Osteocyte (in vitro differentiated cells): ENCODE data around the gene AHNAK. TPM values are rescaled to one million over a fixed set of nuclear protein-coding genes. Genes with fewer than 3 reads are reported as not detected.

Source experiments
- DNase-seq: peaks from one replicate; pipeline ENCODE4 v3.0.0; 2021; ENCODE audit warnings: mixed read lengths; ENCODE audit not compliant: unreplicated experiment; ENCODE audit errors: extremely low spot score
- H3K27ac Mint-ChIP-seq: one replicate; pipeline ENCODE4 v1.8.0; 2021; ENCODE audit warnings: mild to moderate bottlenecking, mixed read lengths; ENCODE audit not compliant: unreplicated experiment
- H3K27me3 Mint-ChIP-seq: one replicate; pipeline ENCODE4 v1.8.0; 2021; ENCODE audit warnings: mixed read lengths; ENCODE audit not compliant: unreplicated experiment
- H3K36me3 Mint-ChIP-seq: one replicate; pipeline ENCODE4 v1.8.0; 2021; ENCODE audit warnings: mixed read lengths; ENCODE audit not compliant: unreplicated experiment
- H3K4me1 Mint-ChIP-seq: one replicate; pipeline ENCODE4 v1.8.0; 2021; ENCODE audit warnings: mixed read lengths; ENCODE audit not compliant: unreplicated experiment
- H3K4me3 Mint-ChIP-seq: one replicate; pipeline ENCODE4 v1.8.0; 2021; ENCODE audit warnings: mild to moderate bottlenecking, moderate library complexity, mixed read lengths; ENCODE audit not compliant: unreplicated experiment
- H3K9me3 Mint-ChIP-seq: one replicate; pipeline ENCODE4 v1.8.0; 2021; ENCODE audit warnings: mixed read lengths; ENCODE audit not compliant: unreplicated experiment
- CTCF ChIP-seq: fragments of 200-600 bp; sonication (generic); IDR thresholded peaks from 2 replicates; pipeline ENCODE4 v1.5.0; 2021; ENCODE audit warnings: antibody characterized with exemption, mild to moderate bottlenecking, moderate library complexity
- total RNA-seq: library from RNA; stranded (reverse); gene quantifications from 2 replicates; pipeline ENCODE4 v1.2.1, GENCODE V29; 2021

Gene AHNAK
- total RNA-seq, 1 donor from 2014 or later: 462 TPM

- H3K4me1 Mint-ChIP-seq: peaks cover 77% of the 10 kb centered on the region
- H3K9me3 Mint-ChIP-seq: no peaks in the 10 kb centered on the region
- TF ChIP-seq CTCF: no peak
- H3K4me3 Mint-ChIP-seq: peak overlapping the region; percentile 97
- no peaks in the 10 kb centered on the region for H3K36me3 Mint-ChIP-seq
- peak overlapping the region; percentile 95 for H3K27ac Mint-ChIP-seq
- no peak for DNase-seq
- no peaks in the 10 kb centered on the region for H3K27me3 Mint-ChIP-seq
Measured at GRCh38 chr11:62543680-62544444, 2.7 kb downstream of the AHNAK start.

- H3K36me3 Mint-ChIP-seq: no peaks in the 10 kb centered on the region
- H3K9me3 Mint-ChIP-seq: no peaks in the 10 kb centered on the region
- H3K27me3 Mint-ChIP-seq: no peaks in the 10 kb centered on the region
- DNase-seq: peak; percentile 93
- H3K4me1 Mint-ChIP-seq: peaks cover 80% of the 10 kb centered on the region
- peak overlapping the region; percentile 95 for H3K27ac Mint-ChIP-seq
- peak; percentile 99 for TF ChIP-seq CTCF
- peak overlapping the region; percentile 97 for H3K4me3 Mint-ChIP-seq
Measured at GRCh38 chr11:62542750-62543567, 3.6 kb downstream of the AHNAK start.

- no peaks in the 10 kb centered on the region for H3K27me3 Mint-ChIP-seq
- H3K4me3 Mint-ChIP-seq: peak overlapping the region; percentile 97
- H3K27ac Mint-ChIP-seq: peak overlapping the region; percentile 95
- H3K9me3 Mint-ChIP-seq: no peaks in the 10 kb centered on the region
- peaks cover 78% of the 10 kb centered on the region for H3K4me1 Mint-ChIP-seq
- TF ChIP-seq CTCF: no peak
- DNase-seq: no peak
- H3K36me3 Mint-ChIP-seq: no peaks in the 10 kb centered on the region
Measured at GRCh38 chr11:62542111-62542745, 4.4 kb downstream of the AHNAK start.

- DNase-seq: no peak
- no peaks in the 10 kb centered on the region for H3K27me3 Mint-ChIP-seq
- H3K9me3 Mint-ChIP-seq: no peaks in the 10 kb centered on the region
- H3K27ac Mint-ChIP-seq: peak overlapping the region; percentile 95
- peaks cover 84% of the 10 kb centered on the region for H3K4me1 Mint-ChIP-seq
- H3K4me3 Mint-ChIP-seq: peak overlapping the region; percentile 97
- H3K36me3 Mint-ChIP-seq: peaks cover 4% of the 10 kb centered on the region
- no peak for TF ChIP-seq CTCF
Measured at GRCh38 chr11:62540804-62541701, 5.6 kb downstream of the AHNAK start.
